SK-N-SH (cell line): ENCODE results near the gene RNPEPL1. TPM values are rescaled to one million over a fixed set of nuclear protein-coding genes. Genes with fewer than 3 reads are reported as not detected.

Source experiments
- CTCF ChIA-PET: fragments of 300-600, 350-600 bp; formaldehyde crosslinking; extraction: SDS; loops from one replicate; lab custom pipeline; 2021; lab: Yijun Ruan, JAX
- POLR2A ChIA-PET: fragments of 350-600 bp; sonication (Branson Sonifier 250); formaldehyde crosslinking; extraction: SDS; loops from one replicate; lab custom pipeline; 2020; ENCODE audit warnings: antibody characterized with exemption, inconsistent platforms; lab: Yijun Ruan, JAX
- DNase-seq: peaks from one replicate; pipeline ENCODE4 v3.0.0; 2012
- H2AFZ ChIP-seq: fragments of 200-600 bp; sonication (generic); 2 replicates; pipeline ENCODE4 v1.8.1; 2016; ENCODE audit warnings: antibody characterized with exemption, mild to moderate bottlenecking, low read depth
- H3F3A ChIP-seq: fragments of 200-600 bp; sonication (generic); replicated peaks from 2 replicates; pipeline ENCODE3; 2016; ENCODE audit warnings: antibody characterized with exemption, mild to moderate bottlenecking; ENCODE audit not compliant: insufficient read depth
- H3K27ac ChIP-seq, 2 experiments: fragments of 200-500 bp in 1 of 2; fragments of 200-600 bp in 1 of 2; sonication (Bioruptor generic) in 1 of 2; sonication (generic), shearing (Covaris generic) in 1 of 2; 2 replicates each; pipeline versions ENCODE4 v1.5.1 to v1.6.1; 2014 to 2016; ENCODE audit warnings: low read depth in 2 of 2, inconsistent platforms in 1 of 2, low read length in 1 of 2, mild to moderate bottlenecking in 1 of 2, mixed read lengths in 1 of 2
- H3K27me3 ChIP-seq: fragments of 200-600 bp; sonication (generic), shearing (Covaris generic); 2 replicates; pipeline ENCODE4 v1.6.1; 2016; ENCODE audit warnings: mixed run types; ENCODE audit not compliant: insufficient read depth
- H3K36me3 ChIP-seq, 2 experiments: fragments of 200-500 bp in 1 of 2; fragments of 200-600 bp in 1 of 2; sonication (Bioruptor generic) in 1 of 2; sonication (generic) in 1 of 2; replicated peaks in 1 of 2; 2 replicates each; pipeline versions ENCODE3 to v1.5.1; 2014 to 2016; ENCODE audit warnings: low read length in 1 of 2, mild to moderate bottlenecking in 1 of 2; ENCODE audit not compliant: insufficient read depth in 2 of 2, control insufficient read depth in 1 of 2
- H3K4me1 ChIP-seq, 2 experiments: fragments of 200-500 bp in 1 of 2; fragments of 200-600 bp in 1 of 2; sonication (Bioruptor generic) in 1 of 2; sonication (generic), shearing (Covaris generic) in 1 of 2; 2 replicates each; pipeline versions ENCODE4 v1.5.1 to v1.6.1; 2014 to 2016; ENCODE audit warnings: low read depth in 1 of 2, low read length in 1 of 2, mixed run types in 1 of 2; ENCODE audit not compliant: insufficient read depth in 2 of 2, control insufficient read depth in 1 of 2
- H3K4me2 ChIP-seq: fragments of 200-600 bp; sonication (generic), shearing (Covaris generic); 2 replicates; pipeline ENCODE4 v1.6.1; 2017; ENCODE audit warnings: mixed run types
- H3K4me3 ChIP-seq, 2 experiments: fragments of 200-500 bp in 1 of 2; fragments of 200-600 bp in 1 of 2; sonication (Bioruptor generic) in 1 of 2; sonication (generic), shearing (Covaris generic) in 1 of 2; 2 replicates each; pipeline versions ENCODE4 v1.5.1 to v1.8.1; 2014 to 2016; ENCODE audit warnings: low read depth in 2 of 2, inconsistent platforms in 1 of 2, low read length in 1 of 2, mild to moderate bottlenecking in 1 of 2, mixed read lengths in 1 of 2, moderate library complexity in 1 of 2
- H3K79me2 ChIP-seq: fragments of 200-600 bp; sonication (generic); 2 replicates; pipeline ENCODE4 v1.8.1; 2017; ENCODE audit warnings: mild to moderate bottlenecking; ENCODE audit not compliant: insufficient read depth
- H3K9ac ChIP-seq: fragments of 200-600 bp; sonication (generic); 2 replicates; pipeline ENCODE4 v1.6.1; 2017; ENCODE audit warnings: mixed run types
- H3K9me2 ChIP-seq: fragments of 200-600 bp; sonication (generic); 2 replicates; pipeline ENCODE4 v1.6.1; 2017; ENCODE audit warnings: mixed run types
- H3K9me3 ChIP-seq: fragments of 200-600 bp; sonication (generic); 2 replicates; pipeline ENCODE4 v1.6.1; 2017; ENCODE audit warnings: mixed run types, mild to moderate bottlenecking, moderate library complexity
- H4K20me1 ChIP-seq: fragments of 200-600 bp; sonication (generic); 2 replicates; pipeline ENCODE4 v1.6.1; 2017; ENCODE audit warnings: mild to moderate bottlenecking, mixed run types; ENCODE audit not compliant: insufficient read depth
- CHD2 ChIP-seq: fragments of 150-350 bp; IDR thresholded peaks from 2 replicates; pipeline ENCODE4 v1.6.1; 2018; ENCODE audit warnings: low read length; ENCODE audit not compliant: partially characterized antibody
- ELF1 ChIP-seq: IDR thresholded peaks from 2 replicates; pipeline ENCODE4 v1.4.0; 2012
- EP300 ChIP-seq, 2 experiments: IDR thresholded peaks; 2 replicates each; pipeline versions ENCODE4 v1.4.0 to v1.6.1; 2012; ENCODE audit warnings: borderline replicate concordance in 1 of 2, low read depth in 1 of 2, low read length in 1 of 2
- FOSL2 ChIP-seq: IDR thresholded peaks from 2 replicates; pipeline ENCODE4 v1.4.0; 2012; ENCODE audit warnings: low read depth, mild to moderate bottlenecking, moderate library complexity, borderline replicate concordance
- FOXJ3 ChIP-seq: sonication (generic); formaldehyde crosslinking; IDR thresholded peaks from 2 replicates; pipeline ENCODE4 v1.5.1; 2020; ENCODE audit warnings: mild to moderate bottlenecking, missing genetic modification reagents
- FOXM1 ChIP-seq: IDR thresholded peaks from 2 replicates; pipeline ENCODE4 v1.4.0; 2012; ENCODE audit warnings: low read depth, mild to moderate bottlenecking
- IRF3 ChIP-seq: fragments of 150-350 bp; IDR thresholded peaks from 2 replicates; pipeline ENCODE4 v1.6.1; 2016; ENCODE audit warnings: mild to moderate bottlenecking, low read depth, low read length
- JUND ChIP-seq: IDR thresholded peaks from 2 replicates; pipeline ENCODE4 v1.4.0; 2012
- MXI1 ChIP-seq: IDR thresholded peaks from 2 replicates; pipeline ENCODE4 v1.6.1; 2012; ENCODE audit warnings: mild to moderate bottlenecking, low read depth, low read length, improper control_type of control experiment
- NFIC ChIP-seq: IDR thresholded peaks from 2 replicates; pipeline ENCODE4 v1.4.0; 2012; ENCODE audit warnings: borderline replicate concordance
- POLR2AphosphoS5 ChIP-seq: IDR thresholded peaks from 2 replicates; pipeline ENCODE4 v1.6.1; 2012; ENCODE audit warnings: low read depth, low read length
- RAD21 ChIP-seq: IDR thresholded peaks from 2 replicates; pipeline ENCODE4 v1.6.1; 2012; ENCODE audit warnings: mild to moderate bottlenecking, low read length
- RCOR1 ChIP-seq: fragments of 150-350 bp; IDR thresholded peaks from 2 replicates; pipeline ENCODE4 v1.6.1; 2017; ENCODE audit warnings: antibody characterized with exemption, low read length
- SIN3A ChIP-seq: IDR thresholded peaks from 2 replicates; pipeline ENCODE4 v1.6.1; 2012; ENCODE audit warnings: low read depth, mild to moderate bottlenecking, low read length, moderate library complexity, borderline replicate concordance
- TAF1 ChIP-seq: IDR thresholded peaks from 2 replicates; pipeline ENCODE4 v1.6.1; 2012; ENCODE audit warnings: low read depth, mild to moderate bottlenecking, low read length, moderate library complexity, borderline replicate concordance
- TCF12 ChIP-seq: IDR thresholded peaks from 2 replicates; pipeline ENCODE4 v1.4.0; 2012
- USF1 ChIP-seq: IDR thresholded peaks from 2 replicates; pipeline ENCODE4 v1.4.0; 2012; ENCODE audit warnings: low read depth, borderline replicate concordance
- USF2 ChIP-seq: fragments of 150-350 bp; IDR thresholded peaks from 2 replicates; pipeline ENCODE4 v1.6.1; 2017; ENCODE audit warnings: antibody characterized with exemption, low read length, low read depth, borderline replicate concordance
- WGBS: methylation state at CpG from one replicate; pipeline ENCODE4 v1.1.6; 2017; ENCODE audit warnings: low lambda C conversion rate; 5-methylcytosine and 5-hydroxymethylcytosine counted together
- polyA plus RNA-seq, 3 experiments: library from polyadenylated mRNA; depleted of rRNA; stranded (reverse); fragments of >200 nt; gene quantifications; 2 replicates each; pipeline ENCODE4 v1.2.3, GENCODE V29; 2012
- TF ChIP-seq, protein P1 (sequence below): fragments of 200-600 bp; sonication (generic); IDR thresholded peaks from 2 replicates; pipeline ENCODE4 v1.6.1; 2017; ENCODE audit warnings: antibody characterized with exemption, mild to moderate bottlenecking, moderate library complexity

The RNPEPL1 gene
- polyA plus RNA-seq, 1 of the 3 experiments (the other 2 are of a cell fraction) = 14.3 TPM

- H3K36me3 ChIP-seq = no peaks in the 10 kb centered on the region
- POLR2A ChIA-PET = no interaction called here
These were observed 47.1 kb downstream of the RNPEPL1 start for GRCh38 chr2:240615396-240615795.

More at GRCh38 chr2:240615396-240615795, 47.1 kb downstream of the RNPEPL1 start:
- CTCF ChIA-PET = no interaction called here
- no peaks in the 10 kb centered on the region for H3F3A ChIP-seq
- H3K27ac ChIP-seq = peak overlapping the region in 1 of 2 experiments; percentile 73; a peak in 2 of 4 replicates
- peaks cover 0 to 14% of the 10 kb centered on the region in 2 experiments; a peak in 2 of 4 replicates for H3K4me1 ChIP-seq
- WGBS = 45% methylated on average over 2 of the region's 2 CpGs
- H2AFZ ChIP-seq = no peak overlapping the region
- no peak overlapping the region for H3K4me3 ChIP-seq
- no peaks in the 10 kb centered on the region for H3K79me2 ChIP-seq
- H3K9me2 ChIP-seq = no peaks in the 10 kb centered on the region
- DNase-seq = no peak
- H4K20me1 ChIP-seq = no peaks in the 10 kb centered on the region
- H3K9me3 ChIP-seq = no peaks in the 10 kb centered on the region
- no peaks in the 10 kb centered on the region for H3K27me3 ChIP-seq
- H3K4me2 ChIP-seq = no peak overlapping the region
- TF ChIP-seq USF1 = no peak
- TF ChIP-seq TAF1 = no peak
- TF ChIP-seq CHD2 = no peak
- TF ChIP-seq EP300 (IDR thresholded peaks at IDR 0.05; ENCODE audit: borderline replicate concordance in 1 of 2, low read depth in 1 of 2, low read length in 1 of 2) = no peak
- TF ChIP-seq FOXM1 = no peak
- no peak for TF ChIP-seq USF2
- TF ChIP-seq RAD21 = no peak
- no peak for TF ChIP-seq SIN3A
- TF ChIP-seq, protein P1, sequence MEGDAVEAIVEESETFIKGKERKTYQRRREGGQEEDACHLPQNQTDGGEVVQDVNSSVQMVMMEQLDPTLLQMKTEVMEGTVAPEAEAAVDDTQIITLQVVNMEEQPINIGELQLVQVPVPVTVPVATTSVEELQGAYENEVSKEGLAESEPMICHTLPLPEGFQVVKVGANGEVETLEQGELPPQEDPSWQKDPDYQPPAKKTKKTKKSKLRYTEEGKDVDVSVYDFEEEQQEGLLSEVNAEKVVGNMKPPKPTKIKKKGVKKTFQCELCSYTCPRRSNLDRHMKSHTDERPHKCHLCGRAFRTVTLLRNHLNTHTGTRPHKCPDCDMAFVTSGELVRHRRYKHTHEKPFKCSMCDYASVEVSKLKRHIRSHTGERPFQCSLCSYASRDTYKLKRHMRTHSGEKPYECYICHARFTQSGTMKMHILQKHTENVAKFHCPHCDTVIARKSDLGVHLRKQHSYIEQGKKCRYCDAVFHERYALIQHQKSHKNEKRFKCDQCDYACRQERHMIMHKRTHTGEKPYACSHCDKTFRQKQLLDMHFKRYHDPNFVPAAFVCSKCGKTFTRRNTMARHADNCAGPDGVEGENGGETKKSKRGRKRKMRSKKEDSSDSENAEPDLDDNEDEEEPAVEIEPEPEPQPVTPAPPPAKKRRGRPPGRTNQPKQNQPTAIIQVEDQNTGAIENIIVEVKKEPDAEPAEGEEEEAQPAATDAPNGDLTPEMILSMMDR = no peak
- TF ChIP-seq POLR2AphosphoS5 = no peak
- no peak for TF ChIP-seq MXI1
- no peak for TF ChIP-seq TCF12
- TF ChIP-seq ELF1 = no peak
- no peak for TF ChIP-seq IRF3
- TF ChIP-seq NFIC = no peak
- TF ChIP-seq FOSL2 = no peak
- no peak for TF ChIP-seq RCOR1
- no peak for TF ChIP-seq FOXJ3
- TF ChIP-seq JUND = no peak
- H3K9ac ChIP-seq = no peak overlapping the region
